Brain microvascular endothelial cell (primary cell): ENCODE data around the gene HSPA13.

Experiments used
- DNase-seq: peaks from one replicate; pipeline ENCODE4 v3.0.0-alpha.2; 2020
- H3K27ac ChIP-seq: fragments of 250-450 bp; sonication (Bioruptor Pico); 2 replicates; pipeline ENCODE4 v1.5.1; 2020; ENCODE audit warnings: mild to moderate bottlenecking, moderate library complexity
- H3K27me3 ChIP-seq: fragments of 250-450 bp; sonication (Bioruptor Pico); replicated peaks from 2 replicates; pipeline ENCODE4 v1.5.1; 2020; ENCODE audit warnings: mild to moderate bottlenecking
- H3K36me3 ChIP-seq: fragments of 250-450 bp; sonication (Bioruptor Pico); replicated peaks from 2 replicates; pipeline ENCODE4 v1.5.1; 2020; ENCODE audit warnings: mild to moderate bottlenecking
- H3K4me3 ChIP-seq: 2 replicates; pipeline ENCODE4 v1.5.1; 2011; ENCODE audit warnings: low read depth, mild to moderate bottlenecking, control low read depth, low read length, moderate library complexity
- in situ Hi-C: cut with HindIII; loops from 2 replicates; pipeline ENCODE4 v1.10.0; 2017; ENCODE audit warnings: low sequenced_read_pairs, low pct_ligation_motif_present
- TF ChIP-seq, protein P1 (sequence below): IDR thresholded peaks from 2 replicates; pipeline ENCODE4 v1.5.1; 2011; ENCODE audit warnings: low read depth, mild to moderate bottlenecking, moderate library complexity, low read length, control low read depth, inconsistent platforms; ENCODE audit errors: missing control alignments

HSPA13 gene, protein sequence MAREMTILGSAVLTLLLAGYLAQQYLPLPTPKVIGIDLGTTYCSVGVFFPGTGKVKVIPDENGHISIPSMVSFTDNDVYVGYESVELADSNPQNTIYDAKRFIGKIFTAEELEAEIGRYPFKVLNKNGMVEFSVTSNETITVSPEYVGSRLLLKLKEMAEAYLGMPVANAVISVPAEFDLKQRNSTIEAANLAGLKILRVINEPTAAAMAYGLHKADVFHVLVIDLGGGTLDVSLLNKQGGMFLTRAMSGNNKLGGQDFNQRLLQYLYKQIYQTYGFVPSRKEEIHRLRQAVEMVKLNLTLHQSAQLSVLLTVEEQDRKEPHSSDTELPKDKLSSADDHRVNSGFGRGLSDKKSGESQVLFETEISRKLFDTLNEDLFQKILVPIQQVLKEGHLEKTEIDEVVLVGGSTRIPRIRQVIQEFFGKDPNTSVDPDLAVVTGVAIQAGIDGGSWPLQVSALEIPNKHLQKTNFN

DNA sequence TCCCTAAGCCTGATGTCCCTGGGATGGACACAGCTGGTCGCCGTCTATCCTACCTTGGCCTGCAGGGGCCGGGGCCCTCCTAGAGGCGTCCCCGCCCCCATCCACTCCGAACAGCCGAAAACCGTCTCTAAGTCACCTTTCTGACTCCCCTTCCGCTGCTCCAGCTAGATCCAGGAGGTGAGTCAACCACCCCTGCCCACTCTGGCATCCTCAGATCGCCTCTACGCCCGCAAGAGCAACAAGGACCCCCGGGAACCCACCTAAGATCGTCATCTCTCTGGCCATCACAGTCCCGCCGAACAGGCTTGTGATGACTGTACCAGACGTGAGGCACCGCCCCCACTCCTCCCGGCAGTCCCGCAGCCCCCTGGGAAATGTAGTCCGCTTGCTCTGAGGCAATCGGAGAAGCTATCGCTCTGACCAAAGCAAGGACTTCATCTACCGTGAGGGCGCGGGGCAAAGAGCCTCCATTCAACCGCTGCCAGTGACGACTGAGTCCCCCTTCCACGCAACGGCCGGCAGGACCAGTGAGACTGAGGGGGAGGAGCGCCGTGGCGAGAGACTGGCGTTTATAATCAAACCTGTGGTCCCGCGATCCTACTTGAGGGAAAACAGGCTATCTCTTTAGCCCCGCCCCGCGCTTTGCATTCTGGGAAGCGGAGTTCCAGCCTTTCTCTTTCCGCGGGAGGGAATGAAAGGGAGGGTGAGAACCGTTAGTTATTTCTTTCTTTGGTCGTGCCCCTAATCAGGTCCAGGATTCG is at the start of gene HSPA13:
Gene HSPA13 (minus strand): TSS at position 312 of the 761 bp plus-strand sequence. CDS start 27 bp downstream, at position 285.
- TF ChIP-seq, protein P1, sequence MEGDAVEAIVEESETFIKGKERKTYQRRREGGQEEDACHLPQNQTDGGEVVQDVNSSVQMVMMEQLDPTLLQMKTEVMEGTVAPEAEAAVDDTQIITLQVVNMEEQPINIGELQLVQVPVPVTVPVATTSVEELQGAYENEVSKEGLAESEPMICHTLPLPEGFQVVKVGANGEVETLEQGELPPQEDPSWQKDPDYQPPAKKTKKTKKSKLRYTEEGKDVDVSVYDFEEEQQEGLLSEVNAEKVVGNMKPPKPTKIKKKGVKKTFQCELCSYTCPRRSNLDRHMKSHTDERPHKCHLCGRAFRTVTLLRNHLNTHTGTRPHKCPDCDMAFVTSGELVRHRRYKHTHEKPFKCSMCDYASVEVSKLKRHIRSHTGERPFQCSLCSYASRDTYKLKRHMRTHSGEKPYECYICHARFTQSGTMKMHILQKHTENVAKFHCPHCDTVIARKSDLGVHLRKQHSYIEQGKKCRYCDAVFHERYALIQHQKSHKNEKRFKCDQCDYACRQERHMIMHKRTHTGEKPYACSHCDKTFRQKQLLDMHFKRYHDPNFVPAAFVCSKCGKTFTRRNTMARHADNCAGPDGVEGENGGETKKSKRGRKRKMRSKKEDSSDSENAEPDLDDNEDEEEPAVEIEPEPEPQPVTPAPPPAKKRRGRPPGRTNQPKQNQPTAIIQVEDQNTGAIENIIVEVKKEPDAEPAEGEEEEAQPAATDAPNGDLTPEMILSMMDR: peak; percentile 22
- peak; percentile 100 for DNase-seq
- H3K27ac ChIP-seq: peak within 1 kb of the TSS; percentile 85
- H3K36me3 ChIP-seq: peaks cover 5% of the 10 kb centered on the region
- H3K27me3 ChIP-seq: no peaks in the 10 kb centered on the region
- peak within 1 kb of the TSS; percentile 86 for H3K4me3 ChIP-seq
- in situ Hi-C loops: no loop called here

DNA sequence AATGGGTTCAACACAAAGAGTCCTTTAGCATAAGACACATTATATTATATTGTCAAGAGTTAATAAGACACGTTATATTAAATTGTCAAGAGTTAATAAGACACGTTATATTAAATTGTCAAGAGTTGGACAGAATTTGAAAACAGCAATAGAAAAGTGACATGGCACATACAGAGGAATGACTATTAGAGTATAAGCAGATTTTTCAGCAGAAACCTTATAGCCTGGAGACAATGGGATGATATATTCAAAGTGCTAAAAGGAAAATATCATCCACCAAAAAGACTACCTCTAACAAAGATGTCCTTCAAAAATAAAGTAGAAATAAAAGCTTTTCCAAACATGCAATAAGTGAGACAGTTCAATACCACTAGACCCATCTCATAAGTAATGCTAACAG is 36.0 kb upstream of the HSPA13 start:
- Histone ChIP-seq H3K27me3 (no peaks in the 10 kb centered on the region), H3K27ac (no peak overlapping the region), H3K4me3 (no peak overlapping the region), H3K36me3 (no peaks in the 10 kb centered on the region)
- TF ChIP-seq, protein P1: no peak
- DNase-seq: no peak
- in situ Hi-C loops: no loop called here

DNA sequence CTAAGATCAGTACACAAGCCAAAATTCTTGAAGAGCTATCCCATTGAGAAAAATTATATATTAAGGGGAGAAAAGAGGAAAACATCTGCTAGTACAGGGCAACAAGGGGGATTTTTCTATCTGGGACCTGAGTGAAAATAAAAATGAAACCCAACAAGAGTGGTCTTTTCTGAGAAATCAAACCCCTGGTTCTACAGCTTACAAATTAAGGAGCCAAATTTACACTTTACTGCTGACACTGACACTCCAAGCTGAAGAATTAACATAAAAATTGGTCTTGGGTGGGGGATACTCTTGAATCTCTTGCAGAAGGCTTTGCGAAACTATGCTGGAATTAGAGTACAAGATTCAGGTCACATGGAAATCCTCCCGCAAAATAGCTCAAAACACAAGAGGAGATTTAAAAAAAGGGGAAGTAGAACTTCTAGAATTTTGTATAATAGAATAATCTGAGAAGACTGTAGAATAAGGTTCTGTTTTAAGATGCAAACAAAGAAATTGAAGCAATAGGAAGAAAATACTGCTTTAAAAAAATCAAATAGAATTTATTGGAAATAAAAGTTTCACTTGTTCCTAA is 32.1 kb upstream of the HSPA13 start:
- DNase-seq: no peak
- TF ChIP-seq, protein P1: no peak
- H3K27ac ChIP-seq: no peak overlapping the region
- no peak overlapping the region for H3K4me3 ChIP-seq
- H3K36me3 ChIP-seq: no peaks in the 10 kb centered on the region
- H3K27me3 ChIP-seq: no peaks in the 10 kb centered on the region
- in situ Hi-C loops: no loop called here

DNA sequence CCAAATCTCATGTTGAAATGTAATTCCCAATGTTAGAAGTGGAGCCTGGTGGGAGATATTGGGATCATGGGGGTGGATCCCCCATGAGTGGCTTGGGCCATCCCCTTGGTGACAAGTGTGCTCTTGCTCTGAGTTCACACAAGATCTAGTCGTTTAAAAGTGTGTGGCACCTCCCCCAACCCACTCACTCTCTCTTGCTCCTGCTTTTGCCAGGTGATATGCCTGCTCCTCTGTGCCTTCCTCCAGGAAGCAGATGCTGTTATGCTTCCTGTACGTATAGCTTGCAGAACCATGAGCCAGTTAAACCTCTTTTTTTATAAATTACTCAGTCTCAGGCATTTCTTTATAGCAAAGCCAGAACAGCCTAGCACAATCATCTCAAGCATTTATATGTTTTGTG is 23.0 kb upstream of the HSPA13 start:
- in situ Hi-C loops: no loop called here
- Histone ChIP-seq H3K4me3 (no peak overlapping the region), H3K36me3 (no peaks in the 10 kb centered on the region), H3K27ac (no peak overlapping the region), H3K27me3 (no peaks in the 10 kb centered on the region)
- TF ChIP-seq, protein P1: no peak
- no peak for DNase-seq

DNA sequence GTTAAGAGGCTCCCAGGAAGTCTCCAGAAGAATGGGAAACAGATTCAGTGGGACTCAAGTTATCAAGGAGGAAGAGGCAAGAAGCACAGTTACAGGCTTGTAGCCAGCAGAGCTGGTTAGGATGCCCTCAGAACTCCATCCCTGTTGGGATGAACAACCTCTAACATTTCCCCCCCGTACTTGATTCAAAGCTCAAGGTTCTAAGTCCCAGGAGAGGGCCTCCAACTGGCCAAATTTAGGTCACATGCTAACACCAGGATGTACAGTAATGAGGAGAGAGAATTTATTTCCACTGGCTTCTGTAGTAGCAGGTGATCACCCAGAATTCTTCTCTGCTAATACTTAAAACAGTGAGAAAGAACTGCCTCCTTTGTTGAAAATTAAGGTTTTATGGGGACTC is 22.3 kb upstream of the HSPA13 start:
- in situ Hi-C loops: no loop called here
- TF ChIP-seq, protein P1: no peak

More for the DNA sequence above, 22.3 kb upstream of the HSPA13 start:
- no peak overlapping the region for H3K27ac ChIP-seq
- no peaks in the 10 kb centered on the region for H3K27me3 ChIP-seq
- DNase-seq: no peak
- H3K36me3 ChIP-seq: no peaks in the 10 kb centered on the region
- H3K4me3 ChIP-seq: no peak overlapping the region
